Smooth muscle cell (in vitro differentiated cells): Measurements from ENCODE around the gene KRT15. TPM values are rescaled to one million over a fixed set of nuclear protein-coding genes. Genes with fewer than 3 reads are reported as not detected.

Experiments used
- DNase-seq: peaks from one replicate; lab custom pipeline; 2025; ENCODE audit not compliant: unreplicated experiment; lab: John Stamatoyannopoulos, UW
- H2AFZ ChIP-seq: fragments of 200-600 bp; sonication (generic); 2 replicates; pipeline ENCODE4 v1.6.0; 2016; ENCODE audit warnings: antibody characterized with exemption, low read depth, mild to moderate bottlenecking
- H3F3A ChIP-seq: fragments of 200-600 bp; sonication (generic); 2 replicates; pipeline ENCODE4 v1.6.0; 2017; ENCODE audit warnings: antibody characterized with exemption, low read depth
- H3K27ac ChIP-seq: fragments of 200-600 bp; sonication (generic); 2 replicates; pipeline ENCODE4 v1.5.1; 2016; ENCODE audit warnings: low read depth, mild to moderate bottlenecking
- H3K27me3 ChIP-seq: fragments of 200-600 bp; sonication (generic); 2 replicates; pipeline ENCODE4 v1.6.1; 2016; ENCODE audit warnings: low read depth, mild to moderate bottlenecking
- H3K36me3 ChIP-seq: fragments of 200-600 bp; sonication (generic); 2 replicates; pipeline ENCODE4 v1.5.1; 2016; ENCODE audit warnings: low read depth
- H3K4me1 ChIP-seq: fragments of 200-600 bp; sonication (generic); 2 replicates; pipeline ENCODE4 v1.5.1; 2016; ENCODE audit warnings: low read depth
- H3K4me2 ChIP-seq: fragments of 200-600 bp; sonication (generic); 2 replicates; pipeline ENCODE4 v1.6.0; 2016; ENCODE audit warnings: mild to moderate bottlenecking
- H3K4me3 ChIP-seq: fragments of 200-600 bp; sonication (generic); 2 replicates; pipeline ENCODE4 v1.5.1; 2016; ENCODE audit warnings: mild to moderate bottlenecking
- H3K79me2 ChIP-seq: fragments of 200-600 bp; sonication (generic); 2 replicates; pipeline ENCODE4 v1.6.0; 2016; ENCODE audit warnings: low read depth, mild to moderate bottlenecking
- H3K9ac ChIP-seq: fragments of 200-600 bp; sonication (generic); 2 replicates; pipeline ENCODE4 v1.6.0; 2016; ENCODE audit warnings: low read depth
- H3K9me3 ChIP-seq: fragments of 200-600 bp; sonication (generic); replicated peaks from 2 replicates; pipeline ENCODE4 v1.5.1; 2016; ENCODE audit warnings: low read depth
- H4K20me1 ChIP-seq: fragments of 200-600 bp; sonication (generic); 2 replicates; pipeline ENCODE4 v1.6.0; 2016; ENCODE audit warnings: low read depth
- CTCF ChIP-seq: fragments of 200-600 bp; sonication (generic); IDR thresholded peaks from 2 replicates; pipeline ENCODE4 v1.5.1; 2017; ENCODE audit warnings: borderline replicate concordance, mild to moderate bottlenecking, antibody characterized with exemption; ENCODE audit not compliant: insufficient read depth, poor library complexity, severe bottlenecking
- WGBS: methylation state at CpG from one replicate; pipeline ENCODE4 v1.1.7; 2016; ENCODE audit warnings: low lambda C conversion rate; 5-methylcytosine and 5-hydroxymethylcytosine counted together
- polyA plus RNA-seq: library from polyadenylated mRNA; unstranded; fragments of >200 nt; fragmentation: Nextera tagmentation; extraction: Ambion mirVana; gene quantifications from 2 replicates; pipeline ENCODE4 v1.2.1, GENCODE V29; 2016
- total RNA-seq: library from RNA; depleted of rRNA; stranded (reverse); fragments of >200 nt; gene quantifications from 2 replicates; pipeline ENCODE4 v1.2.3, GENCODE V29; 2014

The KRT15 gene
- total and polyA plus RNA-seq, 2 experiments from 2014 or later, result 0.93 to 1.7 TPM

DNA sequence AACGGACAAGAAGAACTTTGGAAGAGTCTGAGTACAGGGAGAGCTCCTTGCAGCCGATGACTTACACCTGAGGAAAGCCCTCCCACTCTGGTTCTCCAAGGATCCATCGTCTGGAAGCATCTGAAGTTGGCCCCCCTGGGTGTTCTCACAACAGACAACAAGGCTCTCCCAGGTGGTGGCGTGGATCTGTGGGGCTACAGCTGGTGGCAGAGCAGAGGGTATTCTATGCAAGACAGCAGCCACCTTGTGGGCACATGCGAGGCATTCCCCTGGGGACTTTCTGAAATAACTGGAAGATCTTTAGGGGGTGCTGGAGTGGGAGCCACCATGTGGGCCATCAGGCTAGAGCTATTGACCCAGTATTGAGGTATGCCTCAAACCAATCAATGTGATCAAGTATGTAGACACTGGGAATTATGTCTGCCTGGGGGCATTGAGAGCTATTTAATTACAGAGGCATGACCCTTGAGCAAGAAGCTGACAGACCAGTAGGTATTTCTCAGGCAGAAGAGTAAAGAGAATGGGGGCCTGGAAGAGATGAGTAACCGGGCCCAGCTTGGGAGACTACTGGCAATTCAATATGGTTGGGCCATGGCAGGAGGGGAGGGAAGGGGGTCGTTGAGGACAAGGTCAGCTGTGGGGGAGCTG lies 16.3 kb upstream of the KRT15 start:
- H3K9ac ChIP-seq, result no peak overlapping the region
- no peaks in the 10 kb centered on the region for H3K27me3 ChIP-seq
- no peak overlapping the region for H3K4me2 ChIP-seq
- peaks cover 26% of the 10 kb centered on the region for H3K4me1 ChIP-seq
- H2AFZ ChIP-seq, result no peak overlapping the region
- no peak for DNase-seq
- no peak for TF ChIP-seq CTCF
- no peaks in the 10 kb centered on the region for H4K20me1 ChIP-seq
- WGBS, result 92% methylated on average over 7 of the region's 7 CpGs
- H3K79me2 ChIP-seq, result no peaks in the 10 kb centered on the region
- H3K27ac ChIP-seq, result no peak overlapping the region
- no peak overlapping the region for H3K4me3 ChIP-seq
- peaks cover 10% of the 10 kb centered on the region for H3F3A ChIP-seq
- no peaks in the 10 kb centered on the region for H3K36me3 ChIP-seq
- H3K9me3 ChIP-seq, result no peaks in the 10 kb centered on the region

GRCh38 chr17:41533613-41534012 lies 14.9 kb upstream of the KRT15 start:
- peaks cover 14% of the 10 kb centered on the region for H3F3A ChIP-seq
- peaks cover 31% of the 10 kb centered on the region for H3K4me1 ChIP-seq
- H3K9me3 ChIP-seq, result no peaks in the 10 kb centered on the region
- H2AFZ ChIP-seq, result no peak overlapping the region
- no peaks in the 10 kb centered on the region for H4K20me1 ChIP-seq
- H3K27ac ChIP-seq, result no peak overlapping the region
- no peaks in the 10 kb centered on the region for H3K79me2 ChIP-seq
- no peak overlapping the region for H3K4me2 ChIP-seq
- 91% methylated on average over 7 of the region's 7 CpGs for WGBS
- H3K27me3 ChIP-seq, result no peaks in the 10 kb centered on the region
- H3K9ac ChIP-seq, result no peak overlapping the region
- no peak overlapping the region for H3K4me3 ChIP-seq
- DNase-seq, result no peak
- TF ChIP-seq CTCF, result no peak
- no peaks in the 10 kb centered on the region for H3K36me3 ChIP-seq

GRCh38 chr17:41532947-41533570 lies 14.4 kb upstream of the KRT15 start:
- H3K4me2 ChIP-seq, result no peak overlapping the region
- TF ChIP-seq CTCF, result no peak
- H2AFZ ChIP-seq, result no peak overlapping the region
- peaks cover 26% of the 10 kb centered on the region for H3K4me1 ChIP-seq
- H3K36me3 ChIP-seq, result no peaks in the 10 kb centered on the region
- no peaks in the 10 kb centered on the region for H3K79me2 ChIP-seq
- H3F3A ChIP-seq, result peaks cover 14% of the 10 kb centered on the region
- no peaks in the 10 kb centered on the region for H4K20me1 ChIP-seq
- H3K9ac ChIP-seq, result no peak overlapping the region
- H3K27ac ChIP-seq, result no peak overlapping the region
- no peaks in the 10 kb centered on the region for H3K9me3 ChIP-seq
- no peak for DNase-seq
- WGBS, result 82% methylated on average over 9 of the region's 9 CpGs
- H3K27me3 ChIP-seq, result no peaks in the 10 kb centered on the region
- H3K4me3 ChIP-seq, result no peak overlapping the region

- Histone ChIP-seq H3K9ac (no peak overlapping the region), H3K4me2 (no peak overlapping the region), H3K4me1 (peaks cover 25% of the 10 kb centered on the region), H3K27me3 (no peaks in the 10 kb centered on the region), H3K4me3 (no peak overlapping the region), H3K27ac (no peak overlapping the region), H3F3A (peaks cover 13% of the 10 kb centered on the region), H3K36me3 (no peaks in the 10 kb centered on the region), H3K9me3 (no peaks in the 10 kb centered on the region), H2AFZ (no peak overlapping the region), H4K20me1 (peaks cover 7% of the 10 kb centered on the region), H3K79me2 (peaks cover 2% of the 10 kb centered on the region)
- no peak for TF ChIP-seq CTCF
- DNase-seq, result no peak
- WGBS, result 94% methylated on average over 1 of the region's 1 CpG
Observed at GRCh38 chr17:41531993-41532392, 13.3 kb upstream of the KRT15 start.
